Keratinocyte (primary cell): ENCODE measurements around the gene PIK3CB. TPM values are rescaled to one million over a fixed set of nuclear protein-coding genes. Genes with fewer than 3 reads are reported as not detected.

Source experiments
- DNase-seq: peaks from one replicate; pipeline ENCODE4 v3.0.0-alpha.2; 2011; ENCODE audit warnings: low read depth, missing footprints, low spot score
- FAIRE-seq: peaks from 2 replicates; lab custom pipeline; 2011; peaks lifted over from hg19 to GRCh38; lab: Jason Lieb, UNC
- H2AFZ ChIP-seq: 2 replicates; pipeline ENCODE4 v1.6.0; 2012; ENCODE audit warnings: low read length, control low read depth, inconsistent platforms; ENCODE audit not compliant: control insufficient read depth
- H3K27ac ChIP-seq: 2 replicates; pipeline ENCODE4 v1.5.1; 2011; ENCODE audit warnings: low read length; ENCODE audit not compliant: control insufficient read depth, insufficient read depth
- H3K27me3 ChIP-seq: 3 replicates; pipeline ENCODE4 v1.6.0; 2011; ENCODE audit warnings: low read length; ENCODE audit not compliant: control insufficient read depth, insufficient read depth; ENCODE audit errors: extremely low read depth
- H3K36me3 ChIP-seq, 2 experiments: 2 replicates in 1 of 2; 3 replicates in 1 of 2; pipeline ENCODE4 v1.5.1; 2011; ENCODE audit warnings: low read length in 2 of 2, mild to moderate bottlenecking in 1 of 2; ENCODE audit not compliant: control insufficient read depth in 2 of 2, insufficient read depth in 2 of 2; ENCODE audit errors: extremely low read depth in 1 of 2
- H3K4me1 ChIP-seq: 3 replicates; pipeline ENCODE4 v1.5.1; 2011; ENCODE audit warnings: low read length; ENCODE audit not compliant: control insufficient read depth, insufficient read depth; ENCODE audit errors: extremely low read depth
- H3K4me2 ChIP-seq: 3 replicates; pipeline ENCODE4 v1.6.0; 2011; ENCODE audit warnings: low read depth, low read length; ENCODE audit not compliant: control insufficient read depth, insufficient read depth; ENCODE audit errors: extremely low read depth
- H3K4me3 ChIP-seq, 3 experiments: fragments of 200-600 bp in 1 of 3; sonication (generic) in 1 of 3; 2 replicates in 2 of 3; 3 replicates in 1 of 3; pipeline ENCODE4 v1.5.1; 2011 to 2016; ENCODE audit warnings: low read length in 3 of 3, mild to moderate bottlenecking in 3 of 3, control low read depth in 2 of 3, inconsistent platforms in 1 of 3, low read depth in 1 of 3, mixed read lengths in 1 of 3, mixed run types in 1 of 3, moderate library complexity in 1 of 3; ENCODE audit not compliant: control insufficient read depth in 2 of 3, insufficient read depth in 2 of 3; ENCODE audit errors: extremely low read depth in 1 of 3
- H3K79me2 ChIP-seq: 2 replicates; pipeline ENCODE4 v1.6.0; 2012; ENCODE audit warnings: low read length; ENCODE audit not compliant: control insufficient read depth, insufficient read depth
- H3K9ac ChIP-seq: 3 replicates; pipeline ENCODE4 v1.6.0; 2011; ENCODE audit warnings: low read length; ENCODE audit not compliant: control insufficient read depth, insufficient read depth; ENCODE audit errors: extremely low read depth
- H3K9me1 ChIP-seq: 3 replicates; pipeline ENCODE4 v1.6.0; 2011; ENCODE audit warnings: low read length; ENCODE audit not compliant: control insufficient read depth, insufficient read depth; ENCODE audit errors: extremely low read depth
- H3K9me3 ChIP-seq: 2 replicates; pipeline ENCODE4 v1.5.1; 2012; ENCODE audit warnings: low read depth, low read length; ENCODE audit not compliant: control insufficient read depth
- H4K20me1 ChIP-seq: 3 replicates; pipeline ENCODE4 v1.6.0; 2011; ENCODE audit warnings: low read length; ENCODE audit not compliant: control insufficient read depth, insufficient read depth; ENCODE audit errors: extremely low read depth
- CTCF ChIP-seq, 3 experiments: IDR thresholded peaks in 1 of 3; conservative IDR thresholded peaks in 1 of 3; optimal IDR thresholded peaks in 1 of 3; 2 replicates in 2 of 3; 3 replicates in 1 of 3; pipeline versions ENCODE3 to v1.5.1; 2011; ENCODE audit warnings: low read length in 3 of 3, mild to moderate bottlenecking in 3 of 3, moderate library complexity in 2 of 3, control low read depth in 1 of 3, inconsistent platforms in 1 of 3; ENCODE audit not compliant: insufficient read depth in 2 of 3; ENCODE audit errors: extremely low read depth in 1 of 3
- EZH2 ChIP-seq: IDR thresholded peaks from one replicate; pipeline ENCODE4 v1.6.1; 2012; ENCODE audit warnings: inconsistent platforms, mild to moderate bottlenecking, low read length, moderate library complexity
- dilution Hi-C: fragments of 300-500 bp; cut with MboI; formaldehyde crosslinking; loops from one replicate; pipeline ENCODE4 v1.7.0; 2020; ENCODE audit warnings: low sequenced_read_pairs; ENCODE audit not compliant: extremely low pct_ligation_motif_present
- polyA plus RNA-seq, 5 experiments: library from polyadenylated mRNA; depleted of rRNA in 3 of 5; stranded (reverse) in 3 of 5; stranded (forward) in 1 of 5; unstranded in 1 of 5; fragments of >200 nt; gene quantifications; 1 replicate in 1 of 5; 2 replicates in 3 of 5; 3 replicates in 1 of 5; pipeline versions ENCODE4 v1.2.1 to v1.2.3, GENCODE V29; 2011 to 2012; ENCODE audit warnings: missing spikeins in 2 of 5, low read depth in 1 of 5, low replicate concordance in 1 of 5

The PIK3CB gene
- polyA plus RNA-seq, 1 donor (not counting 4 experiments of a cell fraction or from before 2014, with no cell fraction given), result 19.9 TPM

DNA sequence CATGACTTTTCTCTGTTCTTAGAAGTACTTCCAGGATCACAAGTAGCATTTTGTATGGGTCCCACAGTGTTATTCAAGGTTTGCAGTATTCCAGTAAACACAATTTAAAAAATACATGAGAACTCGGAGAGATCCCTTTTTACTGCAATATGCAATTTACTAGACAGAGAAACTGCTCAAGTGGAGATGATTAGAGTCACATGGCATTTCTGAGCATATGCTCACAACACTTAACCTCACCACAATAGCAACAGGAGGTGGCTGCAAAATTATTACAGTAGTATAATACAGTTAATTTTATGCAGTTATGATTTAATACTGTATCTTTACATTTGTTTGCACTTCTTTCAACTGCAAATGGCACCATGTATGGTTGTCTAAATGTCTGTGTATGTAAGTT, 87.5 kb downstream of the PIK3CB start:
- dilution Hi-C loops, result no loop called here
- no peaks in the 10 kb centered on the region for H4K20me1 ChIP-seq
- no peak overlapping the region for H3K9ac ChIP-seq
- FAIRE-seq (no peak), DNase-seq (no peak)
- H3K36me3 ChIP-seq, result peaks cover 2 to 4% of the 10 kb centered on the region in 2 experiments
- no peaks in the 10 kb centered on the region for H3K79me2 ChIP-seq
- H3K9me3 ChIP-seq, result no peaks in the 10 kb centered on the region
- no peaks in the 10 kb centered on the region for H3K4me1 ChIP-seq
- no peak overlapping the region for H3K4me3 ChIP-seq
- H3K27me3 ChIP-seq, result no peaks in the 10 kb centered on the region
- TF ChIP-seq CTCF (optimal IDR thresholded peaks at IDR 0.05 in 1 of 3, IDR thresholded peaks at IDR 0.05 in 1 of 3, conservative IDR thresholded peaks at IDR 0.05 in 1 of 3; ENCODE audit: extremely low read depth in 1 of 3, insufficient read depth in 2 of 3, low read length in 3 of 3) (no peak), EZH2 (no peak)
- H3K4me2 ChIP-seq, result no peak overlapping the region
- no peak overlapping the region for H2AFZ ChIP-seq
- H3K9me1 ChIP-seq, result no peaks in the 10 kb centered on the region
- H3K27ac ChIP-seq, result no peak overlapping the region

- peaks cover 2 to 6% of the 10 kb centered on the region in 2 experiments for H3K36me3 ChIP-seq
- H3K4me3 ChIP-seq, result no peak overlapping the region
- no peak overlapping the region for H3K27ac ChIP-seq
- TF ChIP-seq EZH2 (no peak), CTCF (optimal IDR thresholded peaks at IDR 0.05 in 1 of 3, IDR thresholded peaks at IDR 0.05 in 1 of 3, conservative IDR thresholded peaks at IDR 0.05 in 1 of 3; ENCODE audit: extremely low read depth in 1 of 3, insufficient read depth in 2 of 3, low read length in 3 of 3) (no peak)
- no peaks in the 10 kb centered on the region for H3K27me3 ChIP-seq
- H3K9me3 ChIP-seq, result no peaks in the 10 kb centered on the region
- dilution Hi-C loops, result no loop called here
- H4K20me1 ChIP-seq, result no peaks in the 10 kb centered on the region
- H3K79me2 ChIP-seq, result no peaks in the 10 kb centered on the region
- H3K4me2 ChIP-seq, result no peak overlapping the region
- no peak overlapping the region for H2AFZ ChIP-seq
- H3K4me1 ChIP-seq, result no peaks in the 10 kb centered on the region
- no peak for DNase-seq
- no peak overlapping the region for H3K9ac ChIP-seq
- no peak for FAIRE-seq
- no peaks in the 10 kb centered on the region for H3K9me1 ChIP-seq
These were observed 94.7 kb downstream of the PIK3CB start for GRCh38 chr3:138740072-138740471.
